ENCODE results near the gene PFKFB2.

Gene PFKFB2

GRCh38 chr1:207058252-207058651 lies 5.2 kb downstream of the PFKFB2 start:
- H3K4me3 ChIP-seq (replicated peaks; ENCODE audit: insufficient read depth, low read length): no peak overlapping the region
- DNase-seq (ENCODE audit: low read depth in 1 of 2, low spot score in 1 of 2): no peak
- no peak for TF ChIP-seq SPI1 (IDR thresholded peaks at IDR 0.05; ENCODE audit: borderline replicate concordance, low read depth)
- no peak for TF ChIP-seq REST (IDR thresholded peaks at IDR 0.05; ENCODE audit: insufficient replicate concordance, low read depth)
- H3K27ac ChIP-seq (replicated peaks): no peak overlapping the region
- H3K27me3 ChIP-seq (ENCODE audit: insufficient read depth, poor library complexity, severe bottlenecking): no peaks in the 10 kb centered on the region

GRCh38 chr1:207058878-207059867 lies 6.1 kb downstream of the PFKFB2 start:
- H3K4me3 ChIP-seq (replicated peaks; ENCODE audit: insufficient read depth, low read length): no peak overlapping the region
- DNase-seq (ENCODE audit: low read depth in 1 of 2, low spot score in 1 of 2): no peak
- no peaks in the 10 kb centered on the region for H3K27me3 ChIP-seq (ENCODE audit: insufficient read depth, poor library complexity, severe bottlenecking)
- TF ChIP-seq CTCF (IDR thresholded peaks at IDR 0.05; ENCODE audit: insufficient read depth, low read length) (no peak), SPI1 (IDR thresholded peaks at IDR 0.05; ENCODE audit: borderline replicate concordance, low read depth) (peak; percentile 8; the same call in 1 of the 2 replicates)
- 0 out of 2 replicates have a peak overlapping the region, but pooled peaks have one; percentile 20 for H3K27ac ChIP-seq (replicated peaks)

DNA sequence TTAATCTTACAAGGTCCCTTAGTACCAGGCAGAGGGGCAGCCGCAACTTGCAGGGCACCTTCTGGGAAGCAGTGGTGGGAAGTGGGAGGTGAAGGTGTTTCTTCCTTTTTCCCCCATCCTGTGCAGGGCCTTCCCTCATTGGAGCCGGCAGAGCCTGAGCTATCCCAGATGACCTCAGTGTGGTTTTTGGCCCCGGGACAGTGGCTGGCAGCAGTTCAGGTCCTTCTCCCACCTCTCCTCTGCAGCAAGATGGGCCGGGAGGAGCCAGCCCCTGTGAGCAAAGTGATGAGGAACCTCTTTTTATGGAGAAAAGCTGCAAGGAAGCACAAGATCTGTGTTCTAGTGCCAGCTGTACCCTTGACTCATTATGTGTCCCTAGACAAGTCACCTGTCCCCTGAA lies 6.8 kb downstream of the PFKFB2 start:
- Histone ChIP-seq H3K27me3 (ENCODE audit: insufficient read depth, poor library complexity, severe bottlenecking) (no peaks in the 10 kb centered on the region), H3K4me3 (replicated peaks; ENCODE audit: insufficient read depth, low read length) (no peak overlapping the region), H3K27ac (replicated peaks) (no peak overlapping the region)
- no peak for DNase-seq (ENCODE audit: low read depth in 1 of 2, low spot score in 1 of 2)
- TF ChIP-seq GABPA (IDR thresholded peaks at IDR 0.05; ENCODE audit: low read depth): no peak
- TF ChIP-seq CTCF (IDR thresholded peaks at IDR 0.05; ENCODE audit: insufficient read depth, low read length): no peak
- TF ChIP-seq REST (IDR thresholded peaks at IDR 0.05; ENCODE audit: insufficient replicate concordance, low read depth): no peak
- TF ChIP-seq POLR2AphosphoS5 (IDR thresholded peaks at IDR 0.05; ENCODE audit: low read depth): no peak
- TF ChIP-seq SPI1 (IDR thresholded peaks at IDR 0.05; ENCODE audit: borderline replicate concordance, low read depth): no peak

GRCh38 chr1:207060596-207060995 lies 7.5 kb downstream of the PFKFB2 start:
- TF ChIP-seq CTCF (IDR thresholded peaks at IDR 0.05; ENCODE audit: insufficient read depth, low read length) (no peak), GABPA (IDR thresholded peaks at IDR 0.05; ENCODE audit: low read depth) (no peak), REST (IDR thresholded peaks at IDR 0.05; ENCODE audit: insufficient replicate concordance, low read depth) (no peak), POLR2AphosphoS5 (IDR thresholded peaks at IDR 0.05; ENCODE audit: low read depth) (no peak), SPI1 (IDR thresholded peaks at IDR 0.05; ENCODE audit: borderline replicate concordance, low read depth) (no peak)
- Histone ChIP-seq H3K27ac (replicated peaks) (no peak overlapping the region), H3K27me3 (ENCODE audit: insufficient read depth, poor library complexity, severe bottlenecking) (no peaks in the 10 kb centered on the region), H3K4me3 (replicated peaks; ENCODE audit: insufficient read depth, low read length) (no peak overlapping the region)
- DNase-seq (ENCODE audit: low read depth in 1 of 2, low spot score in 1 of 2): no peak

Data from HL-60 (cell line).